Activated CD4-positive, alpha-beta T cell treated with anti-CD3 and anti-CD28 coated beads, Interleukin-2, amount 10 ng/mL, durations not matched to agents 7 days and 5 days (primary cell): Measurements from ENCODE around the gene CYP27C1. TPM values are rescaled to one million over a fixed set of nuclear protein-coding genes. Genes with fewer than 3 reads are reported as not detected.
A peak's percentile ranks its signal among the peaks of the same experiment; 100 is the strongest.
"Not testable (repeated sequence)": the region's sequence is repeated elsewhere in the genome, so short reads cannot be mapped to it uniquely, and the experiment has no call there.

ENCODE experiments used
- CTCF ChIA-PET: fragments of 350-600 bp; sonication (Branson Sonifier 250); formaldehyde crosslinking; loops from one replicate; lab custom pipeline; 2021; ENCODE audit warnings: antibody characterized with exemption; lab: Charles Lee
- POLR2A ChIA-PET: fragments of 350-600 bp; sonication (Branson Sonifier 250); formaldehyde crosslinking; loops from one replicate; lab custom pipeline; 2021; ENCODE audit warnings: antibody characterized with exemption; lab: Charles Lee
- DNase-seq: peaks from one replicate; pipeline ENCODE4 v3.0.0-alpha.2; 2020
- H3K27ac Mint-ChIP-seq: one replicate; pipeline ENCODE4 v1.8.0; 2021; ENCODE audit warnings: mild to moderate bottlenecking, moderate library complexity, mixed read lengths
- H3K27me3 Mint-ChIP-seq: one replicate; pipeline ENCODE4 v1.8.0; 2021; ENCODE audit warnings: mixed read lengths
- H3K36me3 Mint-ChIP-seq: one replicate; pipeline ENCODE4 v1.8.0; 2021; ENCODE audit warnings: low read depth, mixed read lengths
- H3K4me1 Mint-ChIP-seq: one replicate; pipeline ENCODE4 v1.8.0; 2021; ENCODE audit warnings: mixed read lengths
- H3K4me3 Mint-ChIP-seq: one replicate; pipeline ENCODE4 v1.8.0; 2021; ENCODE audit warnings: mild to moderate bottlenecking, moderate library complexity, mixed read lengths
- H3K9me3 Mint-ChIP-seq: one replicate; pipeline ENCODE4 v1.8.0; 2021; ENCODE audit warnings: mixed read lengths
- total RNA-seq, 2 experiments: library from RNA; stranded (reverse); gene quantifications; one replicate each; pipeline ENCODE4 v1.2.3, GENCODE V29; 2021

Gene CYP27C1
- total RNA-seq, 2 experiments from 2014 or later, result not detected

DNA sequence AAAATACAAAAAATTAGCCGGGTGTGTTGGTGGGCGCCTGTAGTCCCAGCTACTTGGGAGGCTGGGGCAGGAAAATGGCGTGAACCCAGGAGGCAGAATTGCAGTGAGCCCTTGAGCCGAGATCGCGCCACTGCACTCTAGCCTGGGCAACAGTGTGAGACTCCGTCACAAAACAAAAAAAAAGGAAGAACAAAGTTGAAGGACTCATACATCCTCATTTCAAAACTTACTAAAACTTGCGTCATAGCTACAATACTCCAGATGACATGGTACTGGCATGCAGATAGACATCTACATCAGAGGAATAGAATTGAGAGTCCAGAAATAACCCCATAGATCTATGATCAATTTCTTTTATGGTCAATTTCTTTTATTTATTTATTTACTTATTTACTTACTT lies 13.6 kb upstream of the CYP27C1 start:
- no peaks in the 10 kb centered on the region for H3K27me3 Mint-ChIP-seq
- H3K4me3 Mint-ChIP-seq, result no peak overlapping the region
- no peak overlapping the region for H3K27ac Mint-ChIP-seq
- ChIA-PET POLR2A (no interaction called here), CTCF (no interaction called here)
- no peaks in the 10 kb centered on the region for H3K4me1 Mint-ChIP-seq
- H3K36me3 Mint-ChIP-seq, result no peaks in the 10 kb centered on the region
- DNase-seq, result no peak
- H3K9me3 Mint-ChIP-seq, result peaks cover 9% of the 10 kb centered on the region

GRCh38 chr2:127231130-127231865 lies 11.2 kb upstream of the CYP27C1 start:
- no peak for DNase-seq
- Mint-ChIP-seq H3K4me1 (peaks cover 3% of the 10 kb centered on the region), H3K27me3 (peaks cover 7% of the 10 kb centered on the region), H3K4me3 (no peak overlapping the region), H3K36me3 (no peaks in the 10 kb centered on the region), H3K9me3 (peaks cover 3% of the 10 kb centered on the region), H3K27ac (no peak overlapping the region)
- POLR2A ChIA-PET, result no interaction called here
- CTCF ChIA-PET, result interaction anchor here (0.6 kb wide), 1 partner anchor 59 kb away, joined by 3 read pairs; no protein-coding TSS in a partner anchor

DNA sequence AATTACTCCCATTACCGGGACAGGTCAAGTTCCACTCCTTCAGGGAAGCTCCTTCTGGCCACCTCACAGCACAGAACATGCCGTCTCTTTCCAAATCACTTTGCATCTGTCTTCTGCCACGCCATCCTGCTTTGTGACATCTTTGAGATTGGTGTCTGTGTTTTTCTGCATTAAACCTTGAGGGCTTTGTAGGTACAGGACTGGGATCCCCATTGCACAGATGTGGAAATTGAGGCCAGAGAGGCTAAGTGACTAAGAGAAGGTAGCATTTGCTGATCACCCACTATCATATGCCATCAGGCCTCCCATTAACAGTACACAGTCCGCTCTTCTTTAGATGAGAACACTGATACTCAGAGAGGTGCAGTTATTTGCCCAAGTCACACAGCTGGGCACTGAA lies 9.5 kb upstream of the CYP27C1 start:
- H3K36me3 Mint-ChIP-seq, result no peaks in the 10 kb centered on the region
- ChIA-PET CTCF (no interaction called here), POLR2A (no interaction called here)
- DNase-seq, result no peak
- no peak overlapping the region for H3K4me3 Mint-ChIP-seq
- H3K27me3 Mint-ChIP-seq, result peaks cover 23% of the 10 kb centered on the region
- peaks cover 3% of the 10 kb centered on the region for H3K9me3 Mint-ChIP-seq
- H3K4me1 Mint-ChIP-seq, result peaks cover 5% of the 10 kb centered on the region
- no peak overlapping the region for H3K27ac Mint-ChIP-seq

DNA sequence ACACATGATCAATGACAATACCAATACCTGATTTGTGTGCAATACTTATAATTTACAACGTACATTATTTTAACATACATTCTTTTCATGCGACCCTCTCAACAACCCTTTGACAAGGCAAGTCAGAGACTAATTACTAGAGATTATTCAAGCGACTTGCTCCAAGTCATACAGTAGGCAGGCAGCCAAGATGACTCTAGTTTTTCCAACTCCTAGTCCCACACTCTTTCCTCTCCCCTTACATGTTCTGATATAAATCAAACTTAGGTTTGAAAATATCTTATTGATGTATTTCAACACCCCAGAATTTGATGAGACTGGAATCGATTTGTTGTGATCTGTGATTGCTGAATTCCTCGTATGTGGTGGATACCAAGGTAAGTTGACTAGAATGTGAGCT lies 8.0 kb upstream of the CYP27C1 start:
- Mint-ChIP-seq H3K27ac (no peak overlapping the region), H3K4me3 (no peak overlapping the region), H3K9me3 (peaks cover 3% of the 10 kb centered on the region), H3K36me3 (no peaks in the 10 kb centered on the region), H3K4me1 (peaks cover 5% of the 10 kb centered on the region), H3K27me3 (peaks cover 32% of the 10 kb centered on the region)
- ChIA-PET CTCF (no interaction called here), POLR2A (no interaction called here)
- DNase-seq, result no peak

GRCh38 chr2:127227264-127227660 lies 7.2 kb upstream of the CYP27C1 start:
- DNase-seq, H3K36me3 Mint-ChIP-seq, H3K27ac Mint-ChIP-seq, POLR2A ChIA-PET, H3K4me1 Mint-ChIP-seq, H3K9me3 Mint-ChIP-seq, H3K4me3 Mint-ChIP-seq: not testable (repeated sequence)
- CTCF ChIA-PET, result interaction anchor here (0.7 kb wide), 1 partner anchor 34 kb away, joined by 3 read pairs; no protein-coding TSS in a partner anchor
- H3K27me3 Mint-ChIP-seq, result peaks cover 36% of the 10 kb centered on the region

DNA sequence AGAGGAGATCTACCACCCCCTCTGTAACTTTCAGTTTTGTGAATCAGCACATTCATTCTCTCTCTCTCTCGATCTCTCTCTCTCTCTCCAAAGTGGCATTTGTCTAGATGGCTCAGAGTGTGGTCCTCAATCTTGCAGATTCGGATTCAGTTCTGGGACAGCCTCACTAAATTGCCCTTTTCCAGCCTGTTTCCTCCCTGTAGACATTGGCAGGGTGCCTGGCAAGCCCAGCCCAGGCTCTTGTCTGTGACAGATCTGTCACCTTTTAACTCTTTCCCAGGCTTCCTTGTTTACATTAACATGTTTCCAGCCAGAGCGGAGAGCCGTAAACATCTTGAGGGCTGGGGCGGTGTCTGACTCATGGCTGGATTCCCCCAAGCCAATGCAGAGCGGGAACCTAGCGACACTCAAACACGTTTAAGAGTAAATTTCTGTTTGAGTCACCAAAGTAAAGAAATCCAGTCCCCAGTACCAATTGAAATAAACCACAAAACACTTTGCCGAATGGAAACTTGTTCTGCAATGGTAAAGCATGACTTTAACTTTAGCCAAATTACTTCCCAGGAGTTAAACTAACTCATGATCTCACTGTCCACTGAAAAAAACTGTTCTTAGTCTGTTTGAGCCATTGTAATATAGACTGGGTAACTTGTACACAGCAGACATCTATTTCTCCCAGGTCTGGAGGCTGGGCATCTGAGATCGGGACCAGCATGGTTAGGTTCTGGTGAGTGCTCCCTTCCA lies 6.6 kb upstream of the CYP27C1 start:
- no peaks in the 10 kb centered on the region for H3K36me3 Mint-ChIP-seq
- peaks cover 36% of the 10 kb centered on the region for H3K27me3 Mint-ChIP-seq
- H3K4me3 Mint-ChIP-seq, result peak overlapping the region; percentile 37
- DNase-seq, result peak; percentile 17
- H3K9me3 Mint-ChIP-seq, result peaks cover 3% of the 10 kb centered on the region
- H3K4me1 Mint-ChIP-seq, result peaks cover 5% of the 10 kb centered on the region
- ChIA-PET POLR2A (no interaction called here), CTCF (no interaction called here)
- no peak overlapping the region for H3K27ac Mint-ChIP-seq

GRCh38 chr2:127226132-127226519 lies 6.0 kb upstream of the CYP27C1 start:
- Mint-ChIP-seq H3K27ac (no peak overlapping the region), H3K4me3 (no peak overlapping the region), H3K9me3 (peaks cover 3% of the 10 kb centered on the region), H3K36me3 (no peaks in the 10 kb centered on the region), H3K4me1 (peaks cover 5% of the 10 kb centered on the region), H3K27me3 (peaks cover 36% of the 10 kb centered on the region)
- CTCF ChIA-PET, result no interaction called here
- DNase-seq, result no peak
- POLR2A ChIA-PET, result no interaction called here

GRCh38 chr2:127225186-127225960 lies 5.3 kb upstream of the CYP27C1 start:
- H3K4me1 Mint-ChIP-seq, result peaks cover 9% of the 10 kb centered on the region
- ChIA-PET CTCF (no interaction called here), POLR2A (no interaction called here)
- peaks cover 3% of the 10 kb centered on the region for H3K36me3 Mint-ChIP-seq
- no peak overlapping the region for H3K4me3 Mint-ChIP-seq
- H3K27me3 Mint-ChIP-seq, result peaks cover 44% of the 10 kb centered on the region
- no peak overlapping the region for H3K27ac Mint-ChIP-seq
- peaks cover 3% of the 10 kb centered on the region for H3K9me3 Mint-ChIP-seq
- DNase-seq, result no peak

- H3K36me3 Mint-ChIP-seq, DNase-seq, H3K27ac Mint-ChIP-seq, POLR2A ChIA-PET, H3K9me3 Mint-ChIP-seq, H3K4me3 Mint-ChIP-seq, CTCF ChIA-PET: not testable (repeated sequence)
- Mint-ChIP-seq H3K27me3 (peaks cover 52% of the 10 kb centered on the region), H3K4me1 (peaks cover 12% of the 10 kb centered on the region)
Measured at GRCh38 chr2:127224135-127224534, 4.0 kb upstream of the CYP27C1 start.

DNA sequence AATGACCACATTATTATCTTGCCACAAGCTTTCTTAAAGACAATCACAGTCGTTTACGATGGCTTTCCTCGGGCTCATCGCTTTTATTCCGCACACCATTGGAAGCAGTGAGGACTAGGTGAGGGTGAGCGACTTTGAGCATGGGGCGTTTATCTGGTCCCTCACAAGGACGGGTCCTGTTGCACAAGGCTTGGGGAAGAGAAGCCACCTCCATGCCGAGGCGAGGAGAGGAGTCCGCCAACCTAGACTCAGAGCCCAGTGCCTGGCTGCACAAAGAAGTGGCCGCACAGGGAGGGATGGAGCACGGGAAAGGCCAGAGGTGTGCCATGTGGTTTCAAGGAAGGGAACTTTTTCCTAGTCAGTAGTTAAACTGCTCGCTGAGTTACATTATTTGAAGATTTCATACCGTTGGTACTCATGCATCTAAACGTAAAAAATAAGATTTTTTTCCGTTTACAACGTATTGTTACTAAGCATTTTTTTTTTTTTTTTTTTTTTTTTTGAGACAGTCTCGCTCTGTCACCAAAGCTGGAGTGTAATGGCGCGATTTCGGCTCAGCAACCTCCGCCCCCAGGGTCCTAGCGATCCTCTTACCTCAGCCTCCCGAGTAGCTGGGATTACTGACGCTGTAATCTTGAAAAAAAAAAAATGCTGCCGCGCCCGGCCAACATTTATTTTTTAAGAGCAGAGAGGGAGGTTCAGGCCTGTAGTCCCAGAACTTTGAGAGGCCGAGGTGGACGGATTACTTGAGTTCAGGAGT lies 849 bp upstream of the CYP27C1 start:
- H3K4me1 Mint-ChIP-seq, result peaks cover 12% of the 10 kb centered on the region

DNA sequence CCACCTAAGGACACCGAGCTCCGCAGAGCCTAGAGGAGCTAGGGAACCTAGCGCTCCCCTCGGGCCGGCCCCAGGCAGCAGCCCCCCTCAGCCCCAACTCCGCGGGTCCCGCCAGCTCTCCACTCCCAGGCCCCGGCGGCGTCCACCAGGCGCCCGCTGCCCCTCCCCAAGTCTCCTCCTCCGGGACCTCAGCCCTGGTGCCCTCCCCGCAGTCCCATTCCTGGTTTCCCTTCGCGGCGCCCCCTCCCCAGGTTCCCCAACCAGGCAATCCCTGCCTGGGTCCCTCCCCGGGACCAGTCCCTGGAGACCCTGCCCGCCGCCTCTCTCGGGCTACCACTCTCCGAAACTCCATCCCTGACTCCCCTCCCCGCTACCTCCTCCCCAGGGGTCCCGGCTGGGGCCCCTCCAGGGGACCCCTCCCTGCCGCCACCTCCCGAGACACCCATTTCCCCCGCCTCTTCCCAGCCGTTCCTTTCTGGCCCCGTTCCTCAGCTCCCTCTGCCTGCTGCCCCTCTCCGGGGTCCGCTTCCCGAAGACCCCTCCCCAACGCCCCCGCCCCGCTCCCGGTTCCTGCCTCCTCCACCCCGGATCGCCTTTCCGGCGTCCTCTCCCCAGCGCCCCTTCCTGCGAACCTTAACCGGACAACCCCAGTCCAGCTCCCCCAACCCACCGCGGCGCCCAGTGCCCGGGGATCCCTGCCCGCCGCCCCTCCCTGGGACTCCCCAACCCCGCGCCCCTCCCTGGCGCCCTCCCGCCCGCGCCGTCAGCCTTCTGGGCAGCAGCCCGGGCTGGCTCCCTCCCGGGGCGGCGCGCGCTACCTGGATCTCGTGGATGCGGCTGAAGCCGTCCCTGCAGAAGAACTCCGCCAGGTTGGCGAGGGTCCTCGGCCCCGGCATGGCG lies 678 bp downstream of the CYP27C1 start:
- Mint-ChIP-seq H3K36me3 (peaks cover 3% of the 10 kb centered on the region), H3K4me3 (no peak overlapping the region), H3K27ac (no peak overlapping the region), H3K9me3 (no peaks in the 10 kb centered on the region), H3K4me1 (peaks cover 10% of the 10 kb centered on the region), H3K27me3 (peaks cover 63% of the 10 kb centered on the region)
- CTCF ChIA-PET, result no interaction called here
- DNase-seq, result no peak
- POLR2A ChIA-PET, result no interaction called here

More for the DNA sequence above, 849 bp upstream of the CYP27C1 start:
- no peak overlapping the region for H3K27ac Mint-ChIP-seq
- no peaks in the 10 kb centered on the region for H3K9me3 Mint-ChIP-seq
- H3K27me3 Mint-ChIP-seq, result peaks cover 72% of the 10 kb centered on the region
- peaks cover 3% of the 10 kb centered on the region for H3K36me3 Mint-ChIP-seq
- peak overlapping the region; percentile 58 for H3K4me3 Mint-ChIP-seq
- CTCF ChIA-PET, result interaction anchor here (0.5 to 0.7 kb wide), 3 partner anchors 34 to 949 kb away, joined by 3 to 6 read pairs (median 4); no protein-coding TSS in a partner anchor
- no peak for DNase-seq
- POLR2A ChIA-PET, result no interaction called here

DNA sequence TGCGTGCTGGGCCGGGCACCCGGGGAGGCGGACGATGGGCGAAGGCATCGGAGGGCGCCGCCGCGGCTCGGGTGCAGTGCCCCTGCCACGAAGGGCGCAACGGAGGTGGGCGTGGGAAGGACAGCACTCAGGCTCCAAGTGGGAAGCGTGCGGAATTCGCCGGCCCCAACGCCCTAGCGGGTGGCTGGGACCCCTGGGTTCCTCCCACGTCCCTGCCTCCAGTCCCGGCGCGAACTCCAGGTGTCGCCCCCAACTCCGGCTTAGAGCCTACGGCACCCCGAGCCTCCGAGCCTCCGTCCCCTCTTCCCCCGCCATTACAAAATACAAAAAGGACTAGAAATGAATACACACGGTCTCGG lies 1.3 kb downstream of the CYP27C1 start:
- CTCF ChIA-PET, result no interaction called here
- H3K27ac Mint-ChIP-seq, result no peak overlapping the region

More for the DNA sequence above, 1.3 kb downstream of the CYP27C1 start:
- POLR2A ChIA-PET, result no interaction called here
- no peaks in the 10 kb centered on the region for H3K9me3 Mint-ChIP-seq
- peaks cover 10% of the 10 kb centered on the region for H3K4me1 Mint-ChIP-seq
- DNase-seq, result no peak
- peaks cover 64% of the 10 kb centered on the region for H3K27me3 Mint-ChIP-seq
- H3K4me3 Mint-ChIP-seq, result no peak overlapping the region
- H3K36me3 Mint-ChIP-seq, result peaks cover 3% of the 10 kb centered on the region
